22Rv1 (cell line): ENCODE results near the gene ARIH2.

Source experiments
- ZFX ChIP-seq: fragments of 450-650 bp; IDR thresholded peaks from 2 replicates; pipeline ENCODE4 v1.6.1; 2017; ENCODE audit warnings: antibody characterized with exemption, borderline replicate concordance
- TF ChIP-seq, protein P1 (sequence below): fragments of 450-650 bp; IDR thresholded peaks from 2 replicates; pipeline ENCODE4 v1.5.1; 2017; ENCODE audit warnings: mild to moderate bottlenecking

- TF ChIP-seq, protein P1, sequence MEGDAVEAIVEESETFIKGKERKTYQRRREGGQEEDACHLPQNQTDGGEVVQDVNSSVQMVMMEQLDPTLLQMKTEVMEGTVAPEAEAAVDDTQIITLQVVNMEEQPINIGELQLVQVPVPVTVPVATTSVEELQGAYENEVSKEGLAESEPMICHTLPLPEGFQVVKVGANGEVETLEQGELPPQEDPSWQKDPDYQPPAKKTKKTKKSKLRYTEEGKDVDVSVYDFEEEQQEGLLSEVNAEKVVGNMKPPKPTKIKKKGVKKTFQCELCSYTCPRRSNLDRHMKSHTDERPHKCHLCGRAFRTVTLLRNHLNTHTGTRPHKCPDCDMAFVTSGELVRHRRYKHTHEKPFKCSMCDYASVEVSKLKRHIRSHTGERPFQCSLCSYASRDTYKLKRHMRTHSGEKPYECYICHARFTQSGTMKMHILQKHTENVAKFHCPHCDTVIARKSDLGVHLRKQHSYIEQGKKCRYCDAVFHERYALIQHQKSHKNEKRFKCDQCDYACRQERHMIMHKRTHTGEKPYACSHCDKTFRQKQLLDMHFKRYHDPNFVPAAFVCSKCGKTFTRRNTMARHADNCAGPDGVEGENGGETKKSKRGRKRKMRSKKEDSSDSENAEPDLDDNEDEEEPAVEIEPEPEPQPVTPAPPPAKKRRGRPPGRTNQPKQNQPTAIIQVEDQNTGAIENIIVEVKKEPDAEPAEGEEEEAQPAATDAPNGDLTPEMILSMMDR, result no peak
- TF ChIP-seq ZFX, result no peak
These were observed 111.7 kb downstream of the ARIH2 start for GRCh38 chr3:49030321-49030720.
